ENCODE data around the gene KLC3.

The KLC3 gene

DNA sequence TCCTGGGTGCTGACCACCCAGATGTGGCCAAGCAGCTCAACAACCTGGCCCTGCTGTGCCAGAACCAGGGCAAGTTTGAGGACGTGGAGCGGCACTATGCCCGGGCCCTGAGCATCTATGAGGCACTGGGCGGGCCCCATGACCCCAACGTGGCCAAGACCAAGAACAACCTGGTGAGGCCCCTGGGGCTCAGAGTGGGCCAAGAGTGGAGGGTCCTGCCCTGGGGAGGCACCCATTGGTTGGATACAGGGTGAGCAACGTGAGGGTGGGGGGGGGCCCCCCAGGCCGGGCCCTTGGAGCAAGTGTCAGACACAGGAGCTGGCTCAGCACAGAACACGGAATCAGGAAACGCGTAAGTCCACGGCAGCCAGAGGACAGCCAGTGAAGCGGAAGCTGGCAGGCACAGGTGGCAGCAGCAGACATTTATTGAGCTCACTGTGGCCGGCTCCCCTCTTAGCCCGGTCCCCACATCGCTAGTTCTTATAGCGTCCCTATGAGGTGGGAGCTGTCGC lies 8.9 kb downstream of the KLC3 start:
- no peak for DNase-seq (ENCODE audit: low read depth)

- no peak for DNase-seq (ENCODE audit: low read depth)
Observed at GRCh38 chr19:45350477-45351058, 10.0 kb downstream of the KLC3 start.

GRCh38 chr19:45351401-45351952 lies 10.9 kb downstream of the KLC3 start:
- DNase-seq (ENCODE audit: low read depth), result no peak

DNA sequence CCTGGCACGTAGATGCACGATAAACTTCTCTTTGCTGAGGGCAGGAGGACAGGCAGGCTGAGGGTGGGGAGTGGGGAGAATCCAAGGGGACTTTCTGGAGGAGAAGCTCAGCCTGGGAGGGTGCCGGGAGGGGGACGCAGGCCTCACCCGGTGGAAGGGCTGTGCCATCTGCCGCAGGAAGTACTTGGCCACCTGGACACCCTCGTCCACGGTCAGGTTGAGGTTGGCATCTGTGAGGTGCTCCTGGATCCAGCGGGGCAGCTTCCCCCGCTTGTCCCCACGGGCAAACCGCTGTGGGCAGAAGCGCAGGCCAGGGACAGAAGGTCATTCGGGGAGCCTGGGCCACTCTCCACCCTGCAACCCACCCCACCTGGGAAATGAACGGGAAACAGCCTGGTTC lies 11.5 kb downstream of the KLC3 start:
- no peak for DNase-seq (ENCODE audit: low read depth)

GRCh38 chr19:45352471-45352870 lies 11.9 kb downstream of the KLC3 start:
- DNase-seq (ENCODE audit: low read depth), result no peak

- peak; percentile 23 for DNase-seq (ENCODE audit: low read depth)
Observed at GRCh38 chr19:45352914-45353796, 12.6 kb downstream of the KLC3 start.

DNA sequence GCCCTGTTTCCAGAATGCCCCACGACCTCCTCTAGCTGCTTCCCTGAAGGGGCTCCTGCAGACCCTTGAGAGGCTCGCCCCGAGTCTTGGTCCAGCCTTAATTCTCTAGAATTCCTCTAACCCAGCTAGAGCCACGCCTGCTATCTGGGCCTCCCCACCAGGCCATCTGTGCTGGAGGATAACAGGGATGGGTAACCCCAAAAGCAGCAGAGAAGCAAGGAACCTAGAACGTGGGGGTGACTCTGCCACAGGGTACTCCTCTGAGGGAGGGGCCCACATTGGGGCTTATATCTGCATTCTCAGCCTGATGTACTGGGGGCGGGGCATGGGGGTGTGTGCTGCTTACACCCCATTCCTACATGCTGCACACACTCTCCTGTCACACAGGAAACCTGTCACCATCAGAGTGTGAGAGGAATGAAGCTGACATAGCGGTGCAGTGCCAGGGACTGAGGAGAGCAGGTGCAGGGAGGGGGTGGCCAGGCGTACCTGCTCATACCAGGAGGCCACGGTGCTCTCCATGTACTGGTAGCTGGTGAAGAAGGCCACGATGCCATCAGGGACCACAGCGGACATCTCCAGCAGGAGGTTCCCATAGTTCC lies 13.8 kb downstream of the KLC3 start:
- no peak for DNase-seq (ENCODE audit: low read depth)

DNA sequence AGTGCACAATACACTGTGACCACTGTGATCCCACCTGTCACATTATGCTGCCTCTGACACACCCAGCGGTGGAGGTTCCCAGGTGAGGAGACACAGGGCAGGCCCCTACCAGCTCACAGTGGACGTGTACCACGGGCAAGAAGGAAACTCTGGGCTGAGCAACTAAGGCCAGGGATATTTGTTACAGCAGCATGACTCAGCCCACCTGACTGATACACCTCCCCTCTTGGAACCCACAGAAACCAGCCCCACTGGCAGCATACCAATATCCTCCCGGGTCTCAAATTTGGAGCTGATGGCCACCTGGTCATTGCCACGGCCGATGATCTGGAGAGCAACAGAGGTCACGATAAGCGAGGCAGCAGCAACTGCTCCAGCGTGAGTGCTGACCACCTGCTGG lies 14.9 kb downstream of the KLC3 start:
- no peak for DNase-seq (ENCODE audit: low read depth)

GRCh38 chr19:45355910-45356309 lies 15.4 kb downstream of the KLC3 start:
- no peak for DNase-seq (ENCODE audit: low read depth)

- DNase-seq (ENCODE audit: low read depth), result no peak
Observed at GRCh38 chr19:45356760-45357444, 16.4 kb downstream of the KLC3 start.

GRCh38 chr19:45357445-45357783 lies 16.9 kb downstream of the KLC3 start:
- DNase-seq (ENCODE audit: low read depth), result no peak

- DNase-seq (ENCODE audit: low read depth), result no peak
Observed at GRCh38 chr19:45358213-45358792, 17.8 kb downstream of the KLC3 start.

DNA sequence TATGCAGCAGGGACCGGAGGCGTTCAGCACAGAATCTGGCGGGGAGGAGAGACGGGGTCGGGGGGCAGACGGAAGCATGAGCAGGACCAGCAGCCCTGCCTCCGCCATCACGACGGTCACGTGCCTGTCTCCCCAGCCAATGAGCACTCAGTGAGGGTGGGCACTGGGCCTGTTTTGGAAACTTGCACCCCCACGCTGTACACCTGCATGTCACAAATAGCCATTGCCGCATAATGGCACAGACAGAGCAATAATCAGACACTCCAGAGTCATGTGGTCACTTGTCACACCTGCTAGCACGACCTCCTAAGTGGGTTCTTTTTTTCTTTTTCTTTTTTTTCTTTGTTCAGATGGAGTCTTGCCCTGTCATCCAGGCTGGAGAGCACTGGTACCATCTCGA lies 21.1 kb downstream of the KLC3 start:
- no peak for DNase-seq (ENCODE audit: low read depth)

GRCh38 chr19:45362291-45362690 lies 21.7 kb downstream of the KLC3 start:
- no peak for DNase-seq (ENCODE audit: low read depth)

DNA sequence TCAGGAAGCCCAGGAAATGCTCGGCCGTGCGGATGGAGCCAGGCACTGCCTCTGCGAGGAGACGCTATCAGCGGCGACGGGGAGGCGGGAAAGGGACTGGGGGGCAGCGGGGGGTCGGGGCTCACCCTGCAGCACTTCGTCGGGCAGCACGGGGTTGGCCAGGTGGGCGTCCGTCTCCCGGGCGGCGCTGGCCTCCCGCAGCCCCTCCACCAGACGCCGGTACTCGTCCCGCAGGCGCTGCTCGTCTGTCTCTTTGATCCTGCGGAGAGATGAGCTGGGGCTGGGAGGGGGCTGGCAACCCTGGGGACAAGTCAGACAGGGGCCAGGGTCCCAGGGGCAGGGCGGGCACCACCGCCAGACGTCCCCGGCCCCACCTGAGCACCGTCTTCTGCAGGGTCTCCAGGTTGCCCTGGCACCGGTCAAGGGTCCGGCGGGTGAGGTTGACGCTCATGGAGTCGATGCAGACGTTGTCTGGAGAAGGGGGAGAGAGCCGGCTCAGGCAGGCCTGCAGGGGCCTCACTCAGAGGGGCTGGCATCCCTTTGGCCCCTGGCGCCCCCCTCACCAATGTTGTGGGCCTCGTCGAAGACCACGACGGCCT lies 23.4 kb downstream of the KLC3 start:
- DNase-seq (ENCODE audit: low read depth), result no peak

DNA sequence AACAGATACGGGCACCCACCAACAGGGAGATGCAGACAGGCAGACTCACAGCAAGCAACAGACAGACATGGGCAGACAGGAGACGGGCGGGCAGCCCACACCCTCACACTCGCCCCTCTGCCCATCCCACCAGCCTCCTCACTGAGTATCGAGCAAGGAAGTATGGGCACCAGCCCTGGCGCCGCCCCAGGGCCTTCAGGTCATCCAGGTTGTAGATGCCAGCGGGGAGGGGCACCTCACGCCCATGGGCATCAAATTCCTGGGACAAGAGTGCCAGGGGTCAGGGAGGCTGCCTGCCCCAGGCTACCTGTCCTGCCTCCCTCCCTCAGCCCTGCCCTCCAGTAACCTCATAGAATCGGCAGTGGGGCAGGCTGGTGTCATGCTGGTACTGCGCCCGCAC lies 24.1 kb downstream of the KLC3 start:
- DNase-seq (ENCODE audit: low read depth), result no peak

DNA sequence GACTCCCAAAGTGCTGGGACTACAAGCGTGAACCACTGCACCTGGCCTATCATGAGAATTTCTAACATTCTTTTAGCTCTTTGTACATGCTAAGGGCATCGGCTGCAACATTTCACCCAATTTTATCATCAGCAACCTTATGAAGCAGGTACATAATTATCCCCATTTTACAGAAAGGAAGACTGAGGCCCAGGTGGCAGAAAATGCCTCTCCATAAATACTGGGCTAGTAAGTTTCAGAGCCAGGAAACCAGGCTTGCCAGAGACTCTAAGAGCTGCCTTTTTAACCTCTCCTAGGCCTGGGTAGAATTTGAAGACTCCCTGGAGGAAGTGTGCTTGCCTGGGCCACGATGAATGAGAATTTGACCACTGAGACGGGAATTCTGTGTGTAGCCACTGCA lies 27.6 kb downstream of the KLC3 start:
- no peak for DNase-seq (ENCODE audit: low read depth)

DNA sequence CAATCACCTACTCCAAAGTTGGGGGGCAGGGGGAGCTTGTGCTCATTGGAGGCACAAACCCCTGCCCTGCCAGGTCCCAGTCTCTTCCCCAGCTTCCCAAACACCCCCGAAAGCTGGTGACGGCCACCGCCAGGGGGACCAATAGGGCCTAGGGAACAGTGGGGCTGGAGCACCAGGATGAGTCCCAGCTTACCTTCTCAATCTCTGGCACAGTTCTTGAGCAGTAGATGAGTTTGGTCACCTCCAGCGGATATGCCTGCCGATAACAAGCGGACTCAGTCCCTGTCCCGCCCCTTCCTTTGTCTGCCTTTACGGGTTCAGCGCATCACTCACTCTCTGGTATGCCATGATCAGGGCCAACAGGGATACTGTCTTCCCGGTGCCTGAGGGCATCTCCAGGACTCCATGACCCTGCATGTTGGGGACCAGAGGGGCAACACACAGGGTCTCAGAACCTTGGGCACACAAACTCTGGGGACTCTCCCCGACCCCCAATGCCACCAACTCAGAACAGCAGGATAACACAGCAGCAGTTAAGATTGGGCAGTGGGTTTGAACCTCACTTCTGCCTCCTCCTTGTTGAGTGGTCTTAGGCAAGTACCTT lies 28.3 kb downstream of the KLC3 start:
- DNase-seq (ENCODE audit: low read depth), result no peak

- DNase-seq (ENCODE audit: low read depth), result peak; percentile 99
Observed at GRCh38 chr19:45370410-45371204, 30.1 kb downstream of the KLC3 start, which contains the start of gene ERCC2. Gene ERCC2 (minus strand): TSS chr19:45370573. CDS start chr19:45370540, 33 bp downstream.
